HepG2 (cell line): Measurements from ENCODE around the gene TP53TG5. TPM values are rescaled to one million over a fixed set of nuclear protein-coding genes. Genes with fewer than 3 reads are reported as not detected.

ENCODE experiments used
- FIP1L1 ChIP-seq: fragments of 200-400 bp; formaldehyde crosslinking; IDR thresholded peaks from 2 replicates; pipeline ENCODE4 v1.6.1; 2018; ENCODE audit warnings: low read depth, mild to moderate bottlenecking, low read length, moderate library complexity, borderline replicate concordance; ENCODE audit not compliant: insufficient read depth
- FOSL2 ChIP-seq: sonication (generic); formaldehyde crosslinking; IDR thresholded peaks from 2 replicates; pipeline ENCODE4 v1.4.0; 2020; ENCODE audit warnings: missing genetic modification reagents
- GATAD2A ChIP-seq: IDR thresholded peaks from 2 replicates; pipeline ENCODE4 v1.6.1; 2016
- IRF2 ChIP-seq: IDR thresholded peaks from 2 replicates; pipeline ENCODE4 v1.6.1; 2018; ENCODE audit warnings: missing genetic modification reagents, missing compliant biosample characterization
- KMT2B ChIP-seq: IDR thresholded peaks from 2 replicates; pipeline ENCODE4 v1.6.1; 2016; ENCODE audit warnings: missing genetic modification reagents, missing compliant biosample characterization
- MIER3 ChIP-seq: IDR thresholded peaks from 2 replicates; pipeline ENCODE4 v1.6.1; 2016; ENCODE audit warnings: missing compliant biosample characterization, borderline replicate concordance
- MTA1 ChIP-seq: sonication (generic); formaldehyde crosslinking; IDR thresholded peaks from 2 replicates; pipeline ENCODE4 v1.4.0; 2020; ENCODE audit warnings: missing genetic modification reagents, mild to moderate bottlenecking, borderline replicate concordance
- SALL1 ChIP-seq: sonication (generic); formaldehyde crosslinking; IDR thresholded peaks from 2 replicates; pipeline ENCODE4 v1.8.0; 2022; ENCODE audit warnings: mild to moderate bottlenecking, missing genetic modification reagents
- TCF12 ChIP-seq, 2 experiments: fragments of 450-650 bp in 1 of 2; sonication (generic) in 1 of 2; formaldehyde crosslinking in 1 of 2; IDR thresholded peaks; 2 replicates each; pipeline versions ENCODE4 v1.6.1 to v1.8.0; 2017 to 2022; ENCODE audit warnings: antibody characterized with exemption in 1 of 2, mild to moderate bottlenecking in 1 of 2, missing genetic modification reagents in 1 of 2, moderate library complexity in 1 of 2
- TEAD3 ChIP-seq: optimal IDR thresholded peaks from 2 replicates; pipeline ENCODE3; 2016; ENCODE audit warnings: borderline replicate concordance
- XRCC5 ChIP-seq: fragments of 200-400 bp; formaldehyde crosslinking; optimal IDR thresholded peaks from 2 replicates; pipeline ENCODE3; 2017; ENCODE audit warnings: mild to moderate bottlenecking, low read length
- ZBTB38 ChIP-seq: sonication (generic); formaldehyde crosslinking; IDR thresholded peaks from 2 replicates; pipeline ENCODE4 v1.5.1; 2020; ENCODE audit warnings: mild to moderate bottlenecking, missing genetic modification reagents
- ZFP37 ChIP-seq: sonication (generic); formaldehyde crosslinking; IDR thresholded peaks from 2 replicates; pipeline ENCODE4 v1.4.0; 2020; ENCODE audit warnings: missing genetic modification reagents, borderline replicate concordance
- ZNF121 ChIP-seq: sonication (generic); formaldehyde crosslinking; IDR thresholded peaks from 2 replicates; pipeline ENCODE4 v1.5.0; 2020; ENCODE audit warnings: mild to moderate bottlenecking, missing genetic modification reagents
- ZNF331 ChIP-seq: sonication (generic); formaldehyde crosslinking; IDR thresholded peaks from 2 replicates; pipeline ENCODE4 v1.4.0; 2020; ENCODE audit warnings: missing genetic modification reagents
- ZNF569 ChIP-seq: sonication (generic); formaldehyde crosslinking; IDR thresholded peaks from 2 replicates; pipeline ENCODE4 v1.5.0; 2020; ENCODE audit warnings: mild to moderate bottlenecking, missing genetic modification reagents, moderate library complexity, borderline replicate concordance
- ZNF788 ChIP-seq: sonication (generic); formaldehyde crosslinking; IDR thresholded peaks from 2 replicates; pipeline ENCODE4 v1.5.0; 2020; ENCODE audit warnings: mild to moderate bottlenecking, missing genetic modification reagents, borderline replicate concordance
- polyA plus RNA-seq, 8 experiments: library from polyadenylated mRNA; depleted of rRNA in 3 of 8; stranded (reverse) in 7 of 8; unstranded in 1 of 8; fragments of >200 nt; fragmentation: Illumina TruSeq in 4 of 8; extraction: Trizol in 4 of 8; gene quantifications; 2 replicates each; pipeline versions ENCODE4 v1.2.1 to v1.2.3, GENCODE V29; 2011 to 2016; ENCODE audit warnings: low read depth in 4 of 8, missing spikeins in 1 of 8, mixed read lengths in 1 of 8; ENCODE audit not compliant: insufficient read depth in 1 of 8
- total RNA-seq, 5 experiments: library from RNA; depleted of rRNA; stranded (reverse); fragments of >200 nt; fragmentation: Illumina TruSeq; extraction: Trizol; gene quantifications; 2 replicates each; pipeline ENCODE4 v1.2.3, GENCODE V29; 2016; ENCODE audit warnings: low read depth in 1 of 5
- TF ChIP-seq, protein P1 (sequence below): sonication (generic); formaldehyde crosslinking; IDR thresholded peaks from 2 replicates; pipeline ENCODE4 v1.5.1; 2020; ENCODE audit warnings: mild to moderate bottlenecking, missing genetic modification reagents, moderate library complexity
- TF ChIP-seq, protein P2 (sequence below): sonication (generic); formaldehyde crosslinking; IDR thresholded peaks from 2 replicates; pipeline ENCODE4 v1.4.0; 2020; ENCODE audit warnings: missing genetic modification reagents
- TF ChIP-seq, protein P3 (sequence below): sonication (generic); formaldehyde crosslinking; conservative IDR thresholded peaks from 2 replicates; pipeline ENCODE4 v1.4.0; 2020; ENCODE audit warnings: mild to moderate bottlenecking, missing genetic modification reagents, moderate library complexity

The TP53TG5 gene
- total and polyA plus RNA-seq, 2 of the 13 experiments (the other 11 are each of a cell fraction or from before 2014, with no cell fraction given): 0.11 TPM; not detected in 1

DNA sequence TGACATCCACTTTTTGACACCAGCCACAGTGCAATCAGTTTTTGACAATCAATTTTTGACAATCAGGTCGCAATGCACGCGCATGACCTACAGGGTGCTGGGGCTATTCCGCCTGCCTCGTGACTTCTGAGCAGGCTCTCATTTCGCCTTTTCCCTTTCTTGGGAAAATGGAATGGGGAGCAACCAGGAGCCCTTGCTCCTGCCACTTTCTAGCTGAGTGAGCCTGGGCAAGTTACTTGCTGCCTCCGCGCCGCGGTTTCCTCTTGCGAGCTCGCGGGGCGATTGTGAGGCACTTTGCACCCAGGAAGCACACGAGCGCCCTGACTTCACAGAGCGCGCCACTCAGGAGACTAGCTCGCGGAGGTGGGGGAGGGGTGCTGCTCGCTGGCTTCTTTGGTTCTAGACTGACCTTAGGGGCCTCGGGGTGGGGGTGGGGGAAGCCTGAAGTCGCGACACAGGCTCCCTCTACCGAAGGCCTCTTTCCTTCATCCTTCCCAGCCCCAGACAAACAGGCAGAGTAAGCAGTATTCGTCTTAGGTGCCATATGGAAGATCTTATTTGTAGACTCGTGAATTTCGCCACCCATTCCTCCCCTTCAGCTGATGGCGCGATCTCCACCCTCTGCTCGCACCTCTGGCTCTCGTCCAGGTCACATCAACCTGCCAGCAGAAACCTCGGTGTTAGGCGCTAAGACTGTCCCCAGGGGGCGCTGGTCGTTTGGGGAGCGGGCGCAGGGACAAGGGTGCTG is 4.6 kb downstream of the TP53TG5 start (continued):
- TF ChIP-seq, protein P1, sequence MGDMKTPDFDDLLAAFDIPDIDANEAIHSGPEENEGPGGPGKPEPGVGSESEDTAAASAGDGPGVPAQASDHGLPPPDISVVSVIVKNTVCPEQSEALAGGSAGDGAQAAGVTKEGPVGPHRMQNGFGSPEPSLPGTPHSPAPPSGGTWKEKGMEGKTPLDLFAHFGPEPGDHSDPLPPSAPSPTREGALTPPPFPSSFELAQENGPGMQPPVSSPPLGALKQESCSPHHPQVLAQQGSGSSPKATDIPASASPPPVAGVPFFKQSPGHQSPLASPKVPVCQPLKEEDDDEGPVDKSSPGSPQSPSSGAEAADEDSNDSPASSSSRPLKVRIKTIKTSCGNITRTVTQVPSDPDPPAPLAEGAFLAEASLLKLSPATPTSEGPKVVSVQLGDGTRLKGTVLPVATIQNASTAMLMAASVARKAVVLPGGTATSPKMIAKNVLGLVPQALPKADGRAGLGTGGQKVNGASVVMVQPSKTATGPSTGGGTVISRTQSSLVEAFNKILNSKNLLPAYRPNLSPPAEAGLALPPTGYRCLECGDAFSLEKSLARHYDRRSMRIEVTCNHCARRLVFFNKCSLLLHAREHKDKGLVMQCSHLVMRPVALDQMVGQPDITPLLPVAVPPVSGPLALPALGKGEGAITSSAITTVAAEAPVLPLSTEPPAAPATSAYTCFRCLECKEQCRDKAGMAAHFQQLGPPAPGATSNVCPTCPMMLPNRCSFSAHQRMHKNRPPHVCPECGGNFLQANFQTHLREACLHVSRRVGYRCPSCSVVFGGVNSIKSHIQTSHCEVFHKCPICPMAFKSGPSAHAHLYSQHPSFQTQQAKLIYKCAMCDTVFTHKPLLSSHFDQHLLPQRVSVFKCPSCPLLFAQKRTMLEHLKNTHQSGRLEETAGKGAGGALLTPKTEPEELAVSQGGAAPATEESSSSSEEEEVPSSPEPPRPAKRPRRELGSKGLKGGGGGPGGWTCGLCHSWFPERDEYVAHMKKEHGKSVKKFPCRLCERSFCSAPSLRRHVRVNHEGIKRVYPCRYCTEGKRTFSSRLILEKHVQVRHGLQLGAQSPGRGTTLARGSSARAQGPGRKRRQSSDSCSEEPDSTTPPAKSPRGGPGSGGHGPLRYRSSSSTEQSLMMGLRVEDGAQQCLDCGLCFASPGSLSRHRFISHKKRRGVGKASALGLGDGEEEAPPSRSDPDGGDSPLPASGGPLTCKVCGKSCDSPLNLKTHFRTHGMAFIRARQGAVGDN (CRISPR knock-in tag): peak; percentile 61
- TF ChIP-seq ZNF331 (CRISPR knock-in tag) (peak; percentile 57; the same call in 1 of the 2 replicates), MIER3 (CRISPR knock-in tag) (peak; percentile 53; the same call in 1 of the 2 replicates), FIP1L1 (no peak), ZBTB38 (CRISPR knock-in tag) (peak; percentile 94), GATAD2A (CRISPR knock-in tag) (peak; percentile 41), ZNF121 (no peak), MTA1 (CRISPR knock-in tag) (peak; percentile 62; the same call in 1 of the 2 replicates), XRCC5 (peak; percentile 99), SALL1 (peak; percentile 58), TEAD3 (CRISPR knock-in tag) (peak; percentile 61), ZNF569 (CRISPR knock-in tag) (no peak), ZNF788 (CRISPR knock-in tag) (peak; percentile 73; the same call in 1 of the 2 replicates), FOSL2 (peak; percentile 44; the same call in 1 of the 2 replicates), TCF12 (IDR thresholded peaks at IDR 0.05) (no peak), TCF12 (CRISPR knock-in tag; IDR thresholded peaks at IDR 0.05) (no peak), ZFP37 (CRISPR knock-in tag) (no peak), KMT2B (CRISPR knock-in tag) (peak; percentile 66; the same call in 1 of the 2 replicates), IRF2 (peak; percentile 66; the same call in 1 of the 2 replicates)
- TF ChIP-seq, protein P2, sequence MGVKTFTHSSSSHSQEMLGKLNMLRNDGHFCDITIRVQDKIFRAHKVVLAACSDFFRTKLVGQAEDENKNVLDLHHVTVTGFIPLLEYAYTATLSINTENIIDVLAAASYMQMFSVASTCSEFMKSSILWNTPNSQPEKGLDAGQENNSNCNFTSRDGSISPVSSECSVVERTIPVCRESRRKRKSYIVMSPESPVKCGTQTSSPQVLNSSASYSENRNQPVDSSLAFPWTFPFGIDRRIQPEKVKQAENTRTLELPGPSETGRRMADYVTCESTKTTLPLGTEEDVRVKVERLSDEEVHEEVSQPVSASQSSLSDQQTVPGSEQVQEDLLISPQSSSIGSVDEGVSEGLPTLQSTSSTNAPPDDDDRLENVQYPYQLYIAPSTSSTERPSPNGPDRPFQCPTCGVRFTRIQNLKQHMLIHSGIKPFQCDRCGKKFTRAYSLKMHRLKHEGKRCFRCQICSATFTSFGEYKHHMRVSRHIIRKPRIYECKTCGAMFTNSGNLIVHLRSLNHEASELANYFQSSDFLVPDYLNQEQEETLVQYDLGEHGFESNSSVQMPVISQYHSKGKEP (CRISPR knock-in tag): no peak
- TF ChIP-seq, protein P3, sequence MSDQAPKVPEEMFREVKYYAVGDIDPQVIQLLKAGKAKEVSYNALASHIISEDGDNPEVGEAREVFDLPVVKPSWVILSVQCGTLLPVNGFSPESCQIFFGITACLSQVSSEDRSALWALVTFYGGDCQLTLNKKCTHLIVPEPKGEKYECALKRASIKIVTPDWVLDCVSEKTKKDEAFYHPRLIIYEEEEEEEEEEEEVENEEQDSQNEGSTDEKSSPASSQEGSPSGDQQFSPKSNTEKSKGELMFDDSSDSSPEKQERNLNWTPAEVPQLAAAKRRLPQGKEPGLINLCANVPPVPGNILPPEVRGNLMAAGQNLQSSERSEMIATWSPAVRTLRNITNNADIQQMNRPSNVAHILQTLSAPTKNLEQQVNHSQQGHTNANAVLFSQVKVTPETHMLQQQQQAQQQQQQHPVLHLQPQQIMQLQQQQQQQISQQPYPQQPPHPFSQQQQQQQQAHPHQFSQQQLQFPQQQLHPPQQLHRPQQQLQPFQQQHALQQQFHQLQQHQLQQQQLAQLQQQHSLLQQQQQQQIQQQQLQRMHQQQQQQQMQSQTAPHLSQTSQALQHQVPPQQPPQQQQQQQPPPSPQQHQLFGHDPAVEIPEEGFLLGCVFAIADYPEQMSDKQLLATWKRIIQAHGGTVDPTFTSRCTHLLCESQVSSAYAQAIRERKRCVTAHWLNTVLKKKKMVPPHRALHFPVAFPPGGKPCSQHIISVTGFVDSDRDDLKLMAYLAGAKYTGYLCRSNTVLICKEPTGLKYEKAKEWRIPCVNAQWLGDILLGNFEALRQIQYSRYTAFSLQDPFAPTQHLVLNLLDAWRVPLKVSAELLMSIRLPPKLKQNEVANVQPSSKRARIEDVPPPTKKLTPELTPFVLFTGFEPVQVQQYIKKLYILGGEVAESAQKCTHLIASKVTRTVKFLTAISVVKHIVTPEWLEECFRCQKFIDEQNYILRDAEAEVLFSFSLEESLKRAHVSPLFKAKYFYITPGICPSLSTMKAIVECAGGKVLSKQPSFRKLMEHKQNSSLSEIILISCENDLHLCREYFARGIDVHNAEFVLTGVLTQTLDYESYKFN (CRISPR knock-in tag): 0 out of 2 replicates have a peak, but pooled peaks have one; percentile 19
